Caco-2 (cell line): Measurements from ENCODE around the gene PUM1. TPM values are rescaled to one million over a fixed set of nuclear protein-coding genes. Genes with fewer than 3 reads are reported as not detected.
"Not testable (repeated sequence)": the region's sequence is repeated elsewhere in the genome, so short reads cannot be mapped to it uniquely, and the experiment has no call there.

Source experiments
- BruUV-seq: library from RNA; stranded (reverse); fragments of 400-500 nt; replicated peaks from 2 replicates; lab custom pipeline; 2021; lab: Mats Ljungman, UMichigan
- CTCF ChIA-PET: fragments of 300-600 bp; sonication (Branson Sonifier 250); formaldehyde crosslinking; loops from one replicate; lab custom pipeline; 2022; ENCODE audit warnings: antibody characterized with exemption; lab: Charles Lee
- POLR2A ChIA-PET: fragments of 300-600 bp; sonication (Branson Sonifier 250); formaldehyde crosslinking; loops from one replicate; lab custom pipeline; 2022; ENCODE audit warnings: antibody characterized with exemption; lab: Charles Lee
- DNase-seq, 2 experiments: peaks; one replicate each; pipeline versions ENCODE4 v3.0.0 to v3.0.0-alpha.2; 2020 to 2022
- H3K27me3 ChIP-seq: replicated peaks from 2 replicates; pipeline ENCODE4 v1.6.0; 2011; ENCODE audit warnings: low read length; ENCODE audit not compliant: control insufficient read depth, insufficient read depth
- H3K36me3 ChIP-seq: 2 replicates; pipeline ENCODE4 v1.5.1; 2011; ENCODE audit warnings: low read length; ENCODE audit not compliant: control insufficient read depth, insufficient read depth
- H3K4me1 ChIP-seq: fragments of 250-450 bp; sonication (Bioruptor Pico); 2 replicates; pipeline ENCODE4 v1.5.1; 2020; ENCODE audit warnings: mild to moderate bottlenecking
- H3K4me3 ChIP-seq: 2 replicates; pipeline ENCODE4 v1.5.1; 2011; ENCODE audit warnings: low read depth, mild to moderate bottlenecking, control low read depth, low read length
- H3K9me3 ChIP-seq: fragments of 250-450 bp; sonication (Bioruptor Pico); 2 replicates; pipeline ENCODE4 v1.5.1; 2020; ENCODE audit warnings: mild to moderate bottlenecking, moderate library complexity
- H3K27ac Mint-ChIP-seq: one replicate; pipeline ENCODE4 v1.8.0; 2022; ENCODE audit warnings: mixed read lengths; ENCODE audit not compliant: unreplicated experiment
- H3K27me3 Mint-ChIP-seq: one replicate; pipeline ENCODE4 v1.8.0; 2022; ENCODE audit warnings: mixed read lengths; ENCODE audit not compliant: insufficient read depth, unreplicated experiment
- H3K36me3 Mint-ChIP-seq: one replicate; pipeline ENCODE4 v1.8.0; 2022; ENCODE audit warnings: mild to moderate bottlenecking, mixed read lengths; ENCODE audit not compliant: insufficient read depth, unreplicated experiment
- H3K4me1 Mint-ChIP-seq: one replicate; pipeline ENCODE4 v1.8.0; 2022; ENCODE audit warnings: low read depth, mixed read lengths; ENCODE audit not compliant: unreplicated experiment
- H3K4me3 Mint-ChIP-seq: one replicate; pipeline ENCODE4 v1.8.0; 2022; ENCODE audit warnings: mild to moderate bottlenecking, moderate library complexity, mixed read lengths; ENCODE audit not compliant: unreplicated experiment
- H3K9me3 Mint-ChIP-seq: one replicate; pipeline ENCODE4 v1.8.0; 2022; ENCODE audit warnings: mixed read lengths; ENCODE audit not compliant: unreplicated experiment
- CTCF ChIP-seq, 2 experiments: fragments of 200-600 bp in 1 of 2; IDR thresholded peaks; 1 replicate in 1 of 2; 2 replicates in 1 of 2; pipeline versions ENCODE4 v1.5.1 to v1.8.0; 2011 to 2022; ENCODE audit warnings: antibody characterized with exemption in 1 of 2, control low read depth in 1 of 2, inconsistent platforms in 1 of 2, low read depth in 1 of 2, low read length in 1 of 2, mild to moderate bottlenecking in 1 of 2, moderate library complexity in 1 of 2; ENCODE audit not compliant: insufficient read depth in 1 of 2, severe bottlenecking in 1 of 2, unreplicated experiment in 1 of 2
- intact Hi-C: fragments of 100-400 bp; cut with micrococcal nuclease; formaldehyde crosslinking; loops from one replicate; pipeline ENCODE4 v1.10.0; 2022; ENCODE audit not compliant: unreplicated experiment
- total RNA-seq: library from RNA; stranded (reverse); gene quantifications from 2 replicates; pipeline ENCODE4 v1.2.3, GENCODE V29; 2022

The PUM1 gene
- total RNA-seq, 1 experiment from 2014 or later: 93.7 TPM

- ChIA-PET CTCF (no interaction called here), POLR2A (no interaction called here)
- no peak for DNase-seq
- H3K9me3 ChIP-seq: no peaks in the 10 kb centered on the region
- H3K4me1 Mint-ChIP-seq: peaks cover 7% of the 10 kb centered on the region
- intact Hi-C loops: no loop called here
- no peaks in the 10 kb centered on the region for H3K36me3 ChIP-seq
- no peaks in the 10 kb centered on the region for H3K27me3 Mint-ChIP-seq
- H3K9me3 Mint-ChIP-seq: no peaks in the 10 kb centered on the region
- no peaks in the 10 kb centered on the region for H3K4me1 ChIP-seq
- H3K36me3 Mint-ChIP-seq: peaks cover 67% of the 10 kb centered on the region
- BruUV-seq: no TSS peak
- H3K27ac Mint-ChIP-seq: no peak overlapping the region
- no peak overlapping the region for H3K4me3 Mint-ChIP-seq
- no peaks in the 10 kb centered on the region for H3K27me3 ChIP-seq
- no peak overlapping the region for H3K4me3 ChIP-seq
- no peak for TF ChIP-seq CTCF (IDR thresholded peaks at IDR 0.05; ENCODE audit: insufficient read depth in 1 of 2, low read depth in 1 of 2, low read length in 1 of 2, severe bottlenecking in 1 of 2, unreplicated experiment in 1 of 2)
Measured at GRCh38 chr1:30976143-30976542, 89.4 kb downstream of the PUM1 start.

- Mint-ChIP-seq H3K4me1 (peaks cover 7% of the 10 kb centered on the region), H3K9me3 (no peaks in the 10 kb centered on the region), H3K36me3 (peaks cover 62% of the 10 kb centered on the region), H3K27me3 (no peaks in the 10 kb centered on the region), H3K27ac (no peak overlapping the region), H3K4me3 (no peak overlapping the region)
- no peak for DNase-seq
- ChIA-PET POLR2A (no interaction called here), CTCF (no interaction called here)
- Histone ChIP-seq H3K9me3 (no peaks in the 10 kb centered on the region), H3K36me3 (no peaks in the 10 kb centered on the region), H3K4me3 (no peak overlapping the region), H3K27me3 (no peaks in the 10 kb centered on the region), H3K4me1 (no peaks in the 10 kb centered on the region)
- TF ChIP-seq CTCF (IDR thresholded peaks at IDR 0.05; ENCODE audit: insufficient read depth in 1 of 2, low read depth in 1 of 2, low read length in 1 of 2, severe bottlenecking in 1 of 2, unreplicated experiment in 1 of 2): no peak
- intact Hi-C loops: no loop called here
- BruUV-seq: no TSS peak
Measured at GRCh38 chr1:30975217-30975616, 90.3 kb downstream of the PUM1 start.

GRCh38 chr1:30974536-30974935, 91.0 kb downstream of the PUM1 start:
- peaks cover 7% of the 10 kb centered on the region for H3K4me1 Mint-ChIP-seq
- H3K27ac Mint-ChIP-seq: no peak overlapping the region
- H3K36me3 ChIP-seq: no peaks in the 10 kb centered on the region
- TF ChIP-seq CTCF (IDR thresholded peaks at IDR 0.05; ENCODE audit: insufficient read depth in 1 of 2, low read depth in 1 of 2, low read length in 1 of 2, severe bottlenecking in 1 of 2, unreplicated experiment in 1 of 2): no peak
- H3K27me3 Mint-ChIP-seq: no peaks in the 10 kb centered on the region
- no peak overlapping the region for H3K4me3 ChIP-seq
- H3K9me3 ChIP-seq: no peaks in the 10 kb centered on the region
- CTCF ChIA-PET: no interaction called here
- H3K4me1 ChIP-seq: no peaks in the 10 kb centered on the region
- intact Hi-C loops: no loop called here
- no peak for DNase-seq
- BruUV-seq: no TSS peak
- no peaks in the 10 kb centered on the region for H3K27me3 ChIP-seq
- POLR2A ChIA-PET: no interaction called here
- no peak overlapping the region for H3K4me3 Mint-ChIP-seq
- H3K9me3 Mint-ChIP-seq: no peaks in the 10 kb centered on the region
- peaks cover 61% of the 10 kb centered on the region for H3K36me3 Mint-ChIP-seq

- H3K4me3 Mint-ChIP-seq, intact Hi-C loops, H3K9me3 Mint-ChIP-seq, H3K9me3 ChIP-seq, H3K27me3 Mint-ChIP-seq, CTCF ChIA-PET, H3K27me3 ChIP-seq, H3K4me1 ChIP-seq, H3K27ac Mint-ChIP-seq, POLR2A ChIA-PET, BruUV-seq, DNase-seq, H3K36me3 ChIP-seq, H3K4me1 Mint-ChIP-seq, H3K4me3 ChIP-seq: not testable (repeated sequence)
- peaks cover 62% of the 10 kb centered on the region for H3K36me3 Mint-ChIP-seq
Measured at GRCh38 chr1:30972349-30972748, 93.2 kb downstream of the PUM1 start.
